GM08714 (cell line): ENCODE data around the gene RPL23.
"Not testable (repeated sequence)": the region's sequence is repeated elsewhere in the genome, so short reads cannot be mapped to it uniquely, and the experiment has no call there.

Experiments
- H3K4me3 ChIP-seq: fragments of 200-500 bp; sonication (Bioruptor generic); 2 replicates; pipeline ENCODE4 v1.5.1; 2014; ENCODE audit warnings: mild to moderate bottlenecking, low read length, inconsistent platforms
- ZNF274 ChIP-seq: IDR thresholded peaks from 2 replicates; pipeline ENCODE4 v1.6.1; 2012; ENCODE audit warnings: mild to moderate bottlenecking, low read depth, low read length

The RPL23 gene

GRCh38 chr17:38864636-38865398 lies 11.3 kb upstream of the RPL23 start:
- H3K4me3 ChIP-seq = no peak overlapping the region
- TF ChIP-seq ZNF274 = no peak

DNA sequence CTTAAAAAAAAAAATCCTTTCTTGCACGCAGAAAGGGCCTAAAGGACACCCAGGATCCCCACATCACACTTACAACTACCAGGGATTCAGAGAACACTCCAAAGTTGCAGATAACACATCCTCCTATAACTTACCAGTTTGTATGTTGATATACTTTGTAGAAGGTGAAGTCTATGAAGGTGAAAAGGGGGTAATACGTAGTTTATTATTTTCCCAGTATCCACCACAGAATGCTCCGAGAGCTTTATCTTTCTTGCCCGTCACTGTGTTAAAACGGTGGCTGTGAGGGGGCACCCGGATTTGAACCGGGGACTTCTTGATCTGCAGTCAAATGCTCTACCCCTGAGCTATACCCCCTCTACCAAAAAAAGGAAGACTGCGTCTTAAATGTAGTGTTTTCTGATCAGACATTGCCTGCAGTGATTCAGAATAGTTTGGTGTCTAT lies 7.9 kb upstream of the RPL23 start:
- TF ChIP-seq ZNF274 = no peak
- no peak overlapping the region for H3K4me3 ChIP-seq

DNA sequence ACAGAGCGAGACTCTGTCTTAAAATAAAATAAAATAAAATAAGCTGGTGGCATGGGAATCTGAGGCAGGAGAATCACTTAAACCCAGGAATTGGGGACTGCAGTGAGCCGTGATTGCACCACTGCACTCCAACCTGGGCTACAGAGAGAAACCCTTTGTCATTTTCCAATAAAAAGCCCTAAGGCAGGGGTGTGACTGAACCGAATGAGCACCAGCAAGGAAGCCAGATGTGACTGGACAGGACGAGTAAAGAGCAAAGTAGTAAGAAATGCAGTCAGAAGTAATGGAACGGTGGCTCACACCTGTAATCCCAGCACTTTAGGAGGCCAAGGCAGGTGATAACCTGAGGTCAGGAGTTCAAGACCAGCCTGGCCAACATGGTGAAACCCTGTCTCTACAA lies 3.8 kb upstream of the RPL23 start:
- no peak overlapping the region for H3K4me3 ChIP-seq
- TF ChIP-seq ZNF274 = no peak

GRCh38 chr17:38855101-38855714 lies 1.7 kb upstream of the RPL23 start:
- not testable (repeated sequence) for H3K4me3 ChIP-seq

DNA sequence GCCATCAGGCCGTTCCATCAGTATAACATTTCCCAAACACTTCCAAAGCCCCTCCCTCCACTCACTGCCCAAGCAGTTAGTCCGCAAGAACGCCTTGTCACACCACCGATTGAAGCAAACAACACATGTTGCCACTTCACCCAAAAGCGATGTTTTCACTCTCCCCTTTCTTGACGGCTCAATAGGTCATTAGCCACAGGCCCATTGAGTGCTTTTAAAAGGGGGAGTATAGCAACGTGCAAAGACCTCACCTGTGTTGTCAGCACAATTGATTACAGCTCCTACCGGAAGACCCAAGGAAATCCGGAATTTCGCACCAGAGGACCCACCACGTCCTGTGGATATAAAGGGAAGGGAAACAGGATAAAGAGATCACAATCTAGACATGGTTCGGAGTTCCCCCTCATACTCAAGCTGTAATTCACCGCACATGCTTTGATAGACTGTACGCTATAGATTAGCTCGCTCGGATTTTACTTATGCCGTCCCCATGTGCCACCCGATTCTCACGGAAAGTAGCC lies 690 bp downstream of the RPL23 start:
- no peak for TF ChIP-seq ZNF274

DNA sequence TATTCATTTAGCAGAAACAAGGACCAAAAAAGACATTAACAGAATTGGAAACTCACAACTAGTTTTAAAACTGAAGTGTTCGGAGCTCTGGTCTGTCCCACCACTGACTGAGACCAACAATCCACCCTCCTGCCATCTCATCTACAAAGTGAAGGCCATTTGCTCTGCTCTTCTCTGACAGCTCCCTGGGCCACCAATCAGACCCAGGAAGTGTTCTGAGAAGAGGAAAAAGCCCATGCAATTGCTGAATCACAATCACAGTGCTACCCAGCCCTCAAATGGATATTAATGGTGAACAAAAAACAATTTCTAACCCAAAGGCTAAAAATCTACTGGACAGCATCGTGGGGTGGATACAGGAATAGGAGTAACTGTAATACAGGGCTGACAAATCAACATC lies 2.1 kb downstream of the RPL23 start:
- H3K4me3 ChIP-seq = peak overlapping the region; percentile 100
- TF ChIP-seq ZNF274 = no peak

More for the DNA sequence above, 690 bp downstream of the RPL23 start:
- peak overlapping the region; percentile 100 for H3K4me3 ChIP-seq

- H3K4me3 ChIP-seq = peak overlapping the region; percentile 100; the same call in 1 of the 2 replicates
- no peak for TF ChIP-seq ZNF274
These were observed 3.1 kb downstream of the RPL23 start for GRCh38 chr17:38850374-38850773.

- H3K4me3 ChIP-seq = no peak overlapping the region
- no peak for TF ChIP-seq ZNF274
These were observed 4.4 kb downstream of the RPL23 start for GRCh38 chr17:38848939-38849605.

GRCh38 chr17:38848557-38848891 lies 5.0 kb downstream of the RPL23 start:
- no peak for TF ChIP-seq ZNF274
- H3K4me3 ChIP-seq = no peak overlapping the region

- H3K4me3 ChIP-seq = no peak overlapping the region
- no peak for TF ChIP-seq ZNF274
These were observed 9.2 kb downstream of the RPL23 start for GRCh38 chr17:38844261-38844757.

- no peak for TF ChIP-seq ZNF274
- H3K4me3 ChIP-seq = peak overlapping the region; percentile 94; the same call in 1 of the 2 replicates
These were observed 27.7 kb downstream of the RPL23 start for GRCh38 chr17:38825762-38826247.

GRCh38 chr17:38824899-38825761 lies 28.4 kb downstream of the RPL23 start, which contains the start of gene CWC25:
Gene CWC25, minus strand, starts transcription at chr17:38825321. Its CDS starts 138 bp downstream, at chr17:38825183.
- peak within 1 kb of the TSS; percentile 94 for H3K4me3 ChIP-seq

DNA sequence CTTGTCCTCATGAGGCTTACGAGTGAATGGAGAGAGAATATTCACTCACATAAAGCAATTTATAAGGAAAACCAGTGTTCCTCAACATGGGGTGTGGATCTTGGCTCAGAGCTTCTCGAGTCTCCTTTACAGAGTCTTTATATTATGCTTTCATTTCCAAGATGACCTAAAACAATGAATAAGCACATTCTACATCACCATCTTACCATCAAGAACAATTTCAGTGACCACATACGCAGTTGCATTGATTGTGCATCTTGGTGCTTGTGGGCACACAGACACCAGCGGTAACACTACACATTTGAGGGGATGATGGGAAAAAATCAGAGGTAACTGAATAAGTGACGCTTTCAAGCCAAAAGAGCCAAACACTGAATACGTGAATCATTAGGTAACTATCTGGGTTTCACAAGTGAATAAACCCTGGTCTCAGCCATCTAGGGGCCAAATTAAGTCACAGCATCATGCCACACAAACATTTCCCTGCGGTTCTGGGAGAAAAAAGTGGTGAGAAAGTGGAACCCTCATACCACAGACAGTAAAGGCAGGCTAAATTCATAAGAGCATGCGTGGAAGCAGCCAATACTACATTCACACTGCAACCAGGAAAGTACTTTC lies 37.8 kb downstream of the RPL23 start:
- H3K4me3 ChIP-seq = no peak overlapping the region
- TF ChIP-seq ZNF274 = no peak

More at GRCh38 chr17:38824899-38825761, 28.4 kb downstream of the RPL23 start, which contains the start of gene CWC25:
- TF ChIP-seq ZNF274 = no peak
